ENCODE results near the gene CCDC197. TPM values are rescaled to one million over a fixed set of nuclear protein-coding genes. Genes with fewer than 3 reads are reported as not detected.
A peak's percentile ranks its signal among the peaks of the same experiment; 100 is the strongest.

CCDC197 gene
- total RNA-seq, 2 experiments from 2014 or later = not detected

DNA sequence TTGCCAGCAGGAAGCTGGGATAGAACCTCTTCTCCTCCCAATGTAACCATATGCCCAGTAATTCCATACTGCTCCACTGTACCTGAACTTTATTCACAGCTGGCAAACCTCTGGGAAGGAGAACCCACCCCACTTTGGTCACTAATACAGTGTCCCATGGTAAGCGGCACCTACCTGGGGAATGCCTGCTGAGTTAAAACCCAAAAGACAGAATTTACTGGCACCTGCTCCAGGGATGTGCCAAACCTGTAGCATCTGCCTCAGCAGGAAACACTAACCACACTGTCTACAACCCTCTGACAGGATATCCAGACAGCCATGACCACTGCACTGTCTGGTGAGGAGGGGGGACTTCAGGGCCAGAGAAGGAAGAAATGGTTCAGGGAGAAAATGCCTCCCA is 57.3 kb downstream of the CCDC197 start:
- peaks cover 26% of the 10 kb centered on the region for H3K4me1 ChIP-seq (ENCODE audit: insufficient read depth, low read length)
- no peaks in the 10 kb centered on the region for H3K27me3 ChIP-seq (ENCODE audit: control insufficient read depth in 1 of 2, insufficient read depth in 2 of 2, low read length in 2 of 2)
- Mint-ChIP-seq H3K4me1 (ENCODE audit: low read depth) (peaks cover 49% of the 10 kb centered on the region), H3K27ac (peak overlapping the region; percentile 17), H3K36me3 (ENCODE audit: low read depth) (peaks cover 98% of the 10 kb centered on the region), H3K4me3 (peak overlapping the region; percentile 52), H3K27me3 (no peaks in the 10 kb centered on the region), H3K9me3 (no peaks in the 10 kb centered on the region)
- ATAC-seq (ENCODE audit: poor library complexity) (no peak), DNase-seq (peak in 1 of 14 experiments; percentile 3)
- POLR2A ChIA-PET = interaction anchor here (1.4 kb wide), 1 partner anchor 27 kb away, joined by 5 read pairs; the partner anchor contains the start of genes DDX24 and IFI27L1
- TF ChIP-seq, protein P1, sequence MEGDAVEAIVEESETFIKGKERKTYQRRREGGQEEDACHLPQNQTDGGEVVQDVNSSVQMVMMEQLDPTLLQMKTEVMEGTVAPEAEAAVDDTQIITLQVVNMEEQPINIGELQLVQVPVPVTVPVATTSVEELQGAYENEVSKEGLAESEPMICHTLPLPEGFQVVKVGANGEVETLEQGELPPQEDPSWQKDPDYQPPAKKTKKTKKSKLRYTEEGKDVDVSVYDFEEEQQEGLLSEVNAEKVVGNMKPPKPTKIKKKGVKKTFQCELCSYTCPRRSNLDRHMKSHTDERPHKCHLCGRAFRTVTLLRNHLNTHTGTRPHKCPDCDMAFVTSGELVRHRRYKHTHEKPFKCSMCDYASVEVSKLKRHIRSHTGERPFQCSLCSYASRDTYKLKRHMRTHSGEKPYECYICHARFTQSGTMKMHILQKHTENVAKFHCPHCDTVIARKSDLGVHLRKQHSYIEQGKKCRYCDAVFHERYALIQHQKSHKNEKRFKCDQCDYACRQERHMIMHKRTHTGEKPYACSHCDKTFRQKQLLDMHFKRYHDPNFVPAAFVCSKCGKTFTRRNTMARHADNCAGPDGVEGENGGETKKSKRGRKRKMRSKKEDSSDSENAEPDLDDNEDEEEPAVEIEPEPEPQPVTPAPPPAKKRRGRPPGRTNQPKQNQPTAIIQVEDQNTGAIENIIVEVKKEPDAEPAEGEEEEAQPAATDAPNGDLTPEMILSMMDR (IDR thresholded peaks at IDR 0.05) = no peak
- H3K27ac ChIP-seq (ENCODE audit: low read depth in 1 of 2, low read length in 2 of 2) = no peak overlapping the region
- H3K9me3 ChIP-seq (ENCODE audit: control insufficient read depth in 1 of 2, insufficient read depth in 1 of 2, low read length in 2 of 2) = no peaks in the 10 kb centered on the region
- CTCF ChIA-PET = interaction anchor here (1.0 to 2.0 kb wide), 2 partner anchors 10 to 82 kb away, joined by 3 to 7 read pairs; no protein-coding TSS in a partner anchor
- peaks cover 97% of the 10 kb centered on the region for H3K36me3 ChIP-seq (ENCODE audit: insufficient read depth, low read length)
- intact Hi-C loops (cut with DNase I, micrococcal nuclease) = no loop called here
- no peak overlapping the region for H3K4me3 ChIP-seq (ENCODE audit: low read length)

DNA sequence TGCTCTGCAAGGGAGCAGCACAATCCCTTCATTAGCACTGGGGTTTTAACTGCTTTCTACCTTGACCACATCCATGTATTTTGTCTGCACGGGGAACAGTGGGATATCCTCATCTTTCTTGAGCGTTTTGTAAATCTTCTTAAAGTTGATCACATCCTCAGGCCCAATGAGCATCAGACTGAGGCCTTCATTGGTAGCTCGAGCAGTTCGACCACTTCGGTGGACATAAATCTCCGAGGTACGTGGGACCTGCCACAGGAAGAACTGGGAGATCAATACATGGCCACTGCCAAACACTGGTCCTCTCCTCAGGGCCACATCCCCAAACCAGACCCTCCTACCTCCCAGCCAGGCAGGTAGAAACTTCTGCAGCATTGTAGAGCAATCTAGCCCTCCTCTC is 57.8 kb downstream of the CCDC197 start:
- Histone ChIP-seq H3K9me3 (ENCODE audit: control insufficient read depth in 1 of 2, insufficient read depth in 1 of 2, low read length in 2 of 2) (no peaks in the 10 kb centered on the region), H3K4me1 (ENCODE audit: insufficient read depth, low read length) (peaks cover 27% of the 10 kb centered on the region), H3K27me3 (ENCODE audit: control insufficient read depth in 1 of 2, insufficient read depth in 2 of 2, low read length in 2 of 2) (no peaks in the 10 kb centered on the region), H3K27ac (ENCODE audit: low read depth in 1 of 2, low read length in 2 of 2) (no peak overlapping the region), H3K4me3 (ENCODE audit: low read length) (no peak overlapping the region), H3K36me3 (ENCODE audit: insufficient read depth, low read length) (peaks cover 97% of the 10 kb centered on the region)
- Mint-ChIP-seq H3K4me1 (ENCODE audit: low read depth) (peaks cover 49% of the 10 kb centered on the region), H3K27ac (peak overlapping the region; percentile 17), H3K4me3 (no peak overlapping the region), H3K9me3 (no peaks in the 10 kb centered on the region), H3K36me3 (ENCODE audit: low read depth) (peaks cover 98% of the 10 kb centered on the region), H3K27me3 (no peaks in the 10 kb centered on the region)
- CTCF ChIA-PET = interaction anchor here (1.0 kb wide), 1 partner anchor 10 kb away, joined by 3 read pairs; no protein-coding TSS in a partner anchor
- TF ChIP-seq, protein P1 (IDR thresholded peaks at IDR 0.05) = no peak
- intact Hi-C loops (cut with DNase I, micrococcal nuclease) = no loop called here
- no peak for ATAC-seq (ENCODE audit: poor library complexity)
- POLR2A ChIA-PET = no interaction called here
- DNase-seq = peak in 1 of 14 experiments; percentile 2

DNA sequence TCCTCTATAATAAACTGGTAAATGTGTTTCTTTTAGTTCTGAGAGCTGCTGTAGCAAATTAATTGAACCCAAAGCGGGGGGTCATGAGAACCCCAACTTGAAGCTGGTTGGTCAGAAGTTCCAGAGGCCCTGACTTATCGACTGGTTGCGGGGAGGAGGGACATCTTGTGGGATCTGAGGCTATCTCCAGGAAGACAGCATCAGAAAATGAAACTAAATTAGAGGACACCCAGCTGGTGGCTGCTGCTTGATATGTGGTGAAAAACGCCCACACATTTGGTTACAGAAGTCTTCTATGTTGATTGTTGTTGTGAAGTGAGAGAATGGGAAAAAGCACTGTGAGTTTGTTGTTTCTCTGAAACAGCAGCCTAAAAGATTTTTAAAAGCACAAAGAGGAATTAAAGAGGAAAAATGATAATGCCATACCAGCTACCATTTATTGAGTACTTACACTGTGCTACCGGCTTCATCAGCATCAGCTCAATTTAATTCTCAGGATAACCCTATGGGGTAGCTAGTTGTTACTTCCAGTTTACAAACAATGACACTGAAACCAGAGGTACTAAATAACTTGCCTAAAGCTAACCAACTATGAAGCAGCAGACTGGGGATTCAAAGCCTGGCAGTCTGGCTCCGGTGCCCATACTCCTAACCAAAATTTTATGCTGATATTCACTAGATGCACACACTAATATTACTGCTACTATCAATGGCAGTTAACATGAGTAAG is 59.6 kb downstream of the CCDC197 start:
- DNase-seq = peak in 3 of 14 experiments; percentile 27 to 59 (median 36)
- Mint-ChIP-seq H3K36me3 (ENCODE audit: low read depth) (peaks cover 98% of the 10 kb centered on the region), H3K27ac (peak overlapping the region; percentile 65), H3K9me3 (no peaks in the 10 kb centered on the region), H3K27me3 (no peaks in the 10 kb centered on the region), H3K4me1 (ENCODE audit: low read depth) (peaks cover 66% of the 10 kb centered on the region), H3K4me3 (no peak overlapping the region)
- Histone ChIP-seq H3K36me3 (ENCODE audit: insufficient read depth, low read length) (peaks cover 97% of the 10 kb centered on the region), H3K4me1 (ENCODE audit: insufficient read depth, low read length) (peaks cover 36% of the 10 kb centered on the region), H3K9me3 (ENCODE audit: control insufficient read depth in 1 of 2, insufficient read depth in 1 of 2, low read length in 2 of 2) (no peaks in the 10 kb centered on the region), H3K27me3 (ENCODE audit: control insufficient read depth in 1 of 2, insufficient read depth in 2 of 2, low read length in 2 of 2) (no peaks in the 10 kb centered on the region), H3K27ac (ENCODE audit: low read depth in 1 of 2, low read length in 2 of 2) (no peak overlapping the region), H3K4me3 (ENCODE audit: low read length) (no peak overlapping the region)
- intact Hi-C loops (cut with DNase I, micrococcal nuclease) = no loop called here
- TF ChIP-seq, protein P1 (IDR thresholded peaks at IDR 0.05) = no peak
- ATAC-seq (ENCODE audit: poor library complexity) = no peak
- CTCF ChIA-PET = interaction anchor here (0.8 kb wide), 1 partner anchor 20 kb away, joined by 3 read pairs; no protein-coding TSS in a partner anchor
- POLR2A ChIA-PET = interaction anchor here (0.6 to 2.0 kb wide), 3 partner anchors 12 to 142 kb away, joined by 3 to 11 read pairs (median 3); partner anchors contain the start of genes DDX24 and IFI27L1

All from CD4-positive, alpha-beta T cell (primary cell).